Caco-2 (cell line): ENCODE measurements around the gene BHLHA9. TPM values are rescaled to one million over a fixed set of nuclear protein-coding genes. Genes with fewer than 3 reads are reported as not detected.

ENCODE experiments used
- BruUV-seq: library from RNA; stranded (reverse); fragments of 400-500 nt; replicated peaks from 2 replicates; lab custom pipeline; 2021; lab: Mats Ljungman, UMichigan
- CTCF ChIA-PET: fragments of 300-600 bp; sonication (Branson Sonifier 250); formaldehyde crosslinking; loops from one replicate; lab custom pipeline; 2022; ENCODE audit warnings: antibody characterized with exemption; lab: Charles Lee
- POLR2A ChIA-PET: fragments of 300-600 bp; sonication (Branson Sonifier 250); formaldehyde crosslinking; loops from one replicate; lab custom pipeline; 2022; ENCODE audit warnings: antibody characterized with exemption; lab: Charles Lee
- DNase-seq, 2 experiments: peaks; one replicate each; pipeline versions ENCODE4 v3.0.0 to v3.0.0-alpha.2; 2020 to 2022
- H3K27me3 ChIP-seq: replicated peaks from 2 replicates; pipeline ENCODE4 v1.6.0; 2011; ENCODE audit warnings: low read length; ENCODE audit not compliant: control insufficient read depth, insufficient read depth
- H3K36me3 ChIP-seq: 2 replicates; pipeline ENCODE4 v1.5.1; 2011; ENCODE audit warnings: low read length; ENCODE audit not compliant: control insufficient read depth, insufficient read depth
- H3K4me1 ChIP-seq: fragments of 250-450 bp; sonication (Bioruptor Pico); 2 replicates; pipeline ENCODE4 v1.5.1; 2020; ENCODE audit warnings: mild to moderate bottlenecking
- H3K4me3 ChIP-seq: 2 replicates; pipeline ENCODE4 v1.5.1; 2011; ENCODE audit warnings: low read depth, mild to moderate bottlenecking, control low read depth, low read length
- H3K9me3 ChIP-seq: fragments of 250-450 bp; sonication (Bioruptor Pico); 2 replicates; pipeline ENCODE4 v1.5.1; 2020; ENCODE audit warnings: mild to moderate bottlenecking, moderate library complexity
- H3K27ac Mint-ChIP-seq: one replicate; pipeline ENCODE4 v1.8.0; 2022; ENCODE audit warnings: mixed read lengths; ENCODE audit not compliant: unreplicated experiment
- H3K27me3 Mint-ChIP-seq: one replicate; pipeline ENCODE4 v1.8.0; 2022; ENCODE audit warnings: mixed read lengths; ENCODE audit not compliant: insufficient read depth, unreplicated experiment
- H3K36me3 Mint-ChIP-seq: one replicate; pipeline ENCODE4 v1.8.0; 2022; ENCODE audit warnings: mild to moderate bottlenecking, mixed read lengths; ENCODE audit not compliant: insufficient read depth, unreplicated experiment
- H3K4me1 Mint-ChIP-seq: one replicate; pipeline ENCODE4 v1.8.0; 2022; ENCODE audit warnings: low read depth, mixed read lengths; ENCODE audit not compliant: unreplicated experiment
- H3K4me3 Mint-ChIP-seq: one replicate; pipeline ENCODE4 v1.8.0; 2022; ENCODE audit warnings: mild to moderate bottlenecking, moderate library complexity, mixed read lengths; ENCODE audit not compliant: unreplicated experiment
- H3K9me3 Mint-ChIP-seq: one replicate; pipeline ENCODE4 v1.8.0; 2022; ENCODE audit warnings: mixed read lengths; ENCODE audit not compliant: unreplicated experiment
- intact Hi-C: fragments of 100-400 bp; cut with micrococcal nuclease; formaldehyde crosslinking; loops from one replicate; pipeline ENCODE4 v1.10.0; 2022; ENCODE audit not compliant: unreplicated experiment
- total RNA-seq: library from RNA; stranded (reverse); gene quantifications from 2 replicates; pipeline ENCODE4 v1.2.3, GENCODE V29; 2022
- TF ChIP-seq, protein P1 (sequence below), 2 experiments: fragments of 200-600 bp in 1 of 2; IDR thresholded peaks; 1 replicate in 1 of 2; 2 replicates in 1 of 2; pipeline versions ENCODE4 v1.5.1 to v1.8.0; 2011 to 2022; ENCODE audit warnings: antibody characterized with exemption in 1 of 2, control low read depth in 1 of 2, inconsistent platforms in 1 of 2, low read depth in 1 of 2, low read length in 1 of 2, mild to moderate bottlenecking in 1 of 2, moderate library complexity in 1 of 2; ENCODE audit not compliant: insufficient read depth in 1 of 2, severe bottlenecking in 1 of 2, unreplicated experiment in 1 of 2

Gene BHLHA9
- total RNA-seq, 1 experiment from 2014 or later = not detected

DNA sequence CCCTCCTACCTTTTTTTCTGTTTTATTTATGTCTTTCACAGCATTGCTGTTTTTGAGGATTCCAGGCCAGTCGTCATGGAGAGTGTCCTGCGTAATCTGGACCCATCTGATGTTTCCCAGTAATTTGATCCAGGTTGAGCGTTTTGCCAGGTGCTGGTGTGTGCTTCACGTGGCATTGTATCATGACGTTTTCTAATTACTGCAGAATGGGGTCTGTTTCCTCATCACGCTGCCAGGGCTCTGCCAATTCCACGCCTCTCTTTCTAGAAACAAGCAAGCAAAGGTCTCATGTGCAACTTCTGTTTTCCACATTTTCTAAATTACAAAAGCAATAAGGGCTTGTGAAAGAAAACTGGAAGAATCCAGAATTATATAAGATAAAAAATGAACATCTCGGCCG, 28.3 kb upstream of the BHLHA9 start:
- no peak for DNase-seq
- H3K27me3 ChIP-seq = no peaks in the 10 kb centered on the region
- Mint-ChIP-seq H3K27me3 (no peaks in the 10 kb centered on the region), H3K4me1 (no peaks in the 10 kb centered on the region), H3K36me3 (peaks cover 10% of the 10 kb centered on the region), H3K27ac (no peak overlapping the region), H3K4me3 (no peak overlapping the region), H3K9me3 (no peaks in the 10 kb centered on the region)
- H3K4me3 ChIP-seq = no peak overlapping the region
- no peaks in the 10 kb centered on the region for H3K36me3 ChIP-seq
- TF ChIP-seq, protein P1, sequence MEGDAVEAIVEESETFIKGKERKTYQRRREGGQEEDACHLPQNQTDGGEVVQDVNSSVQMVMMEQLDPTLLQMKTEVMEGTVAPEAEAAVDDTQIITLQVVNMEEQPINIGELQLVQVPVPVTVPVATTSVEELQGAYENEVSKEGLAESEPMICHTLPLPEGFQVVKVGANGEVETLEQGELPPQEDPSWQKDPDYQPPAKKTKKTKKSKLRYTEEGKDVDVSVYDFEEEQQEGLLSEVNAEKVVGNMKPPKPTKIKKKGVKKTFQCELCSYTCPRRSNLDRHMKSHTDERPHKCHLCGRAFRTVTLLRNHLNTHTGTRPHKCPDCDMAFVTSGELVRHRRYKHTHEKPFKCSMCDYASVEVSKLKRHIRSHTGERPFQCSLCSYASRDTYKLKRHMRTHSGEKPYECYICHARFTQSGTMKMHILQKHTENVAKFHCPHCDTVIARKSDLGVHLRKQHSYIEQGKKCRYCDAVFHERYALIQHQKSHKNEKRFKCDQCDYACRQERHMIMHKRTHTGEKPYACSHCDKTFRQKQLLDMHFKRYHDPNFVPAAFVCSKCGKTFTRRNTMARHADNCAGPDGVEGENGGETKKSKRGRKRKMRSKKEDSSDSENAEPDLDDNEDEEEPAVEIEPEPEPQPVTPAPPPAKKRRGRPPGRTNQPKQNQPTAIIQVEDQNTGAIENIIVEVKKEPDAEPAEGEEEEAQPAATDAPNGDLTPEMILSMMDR (IDR thresholded peaks at IDR 0.05; ENCODE audit: insufficient read depth in 1 of 2, low read depth in 1 of 2, low read length in 1 of 2, severe bottlenecking in 1 of 2, unreplicated experiment in 1 of 2) = no peak
- ChIA-PET POLR2A (no interaction called here), CTCF (no interaction called here)
- no TSS peak for BruUV-seq
- intact Hi-C loops = no loop called here
- peaks cover 8% of the 10 kb centered on the region for H3K4me1 ChIP-seq
- no peaks in the 10 kb centered on the region for H3K9me3 ChIP-seq

DNA sequence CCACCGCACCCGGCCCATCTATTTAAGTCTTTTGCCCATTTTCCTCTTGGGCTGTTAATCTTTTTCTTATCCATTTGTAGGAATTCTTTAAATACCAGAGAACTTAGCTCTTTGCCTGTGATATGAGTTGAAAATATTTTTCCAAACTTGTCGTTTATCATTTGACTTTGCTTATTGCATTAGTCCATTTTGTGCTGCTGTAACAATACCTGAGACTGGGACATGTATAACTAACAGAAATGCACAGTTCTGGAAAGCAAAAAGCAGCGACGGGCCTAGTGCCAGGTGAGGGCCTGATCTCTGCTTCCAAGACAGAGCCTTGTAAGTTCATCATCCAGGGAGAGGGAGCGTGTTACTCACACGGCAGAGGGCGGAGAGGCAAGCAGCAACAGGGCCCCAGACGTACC, 25.6 kb upstream of the BHLHA9 start:
- DNase-seq = no peak
- Histone ChIP-seq H3K36me3 (no peaks in the 10 kb centered on the region), H3K4me3 (no peak overlapping the region), H3K4me1 (peaks cover 8% of the 10 kb centered on the region), H3K27me3 (no peaks in the 10 kb centered on the region), H3K9me3 (peaks cover 7% of the 10 kb centered on the region)
- Mint-ChIP-seq H3K27me3 (no peaks in the 10 kb centered on the region), H3K9me3 (no peaks in the 10 kb centered on the region), H3K4me1 (no peaks in the 10 kb centered on the region), H3K36me3 (peaks cover 10% of the 10 kb centered on the region), H3K4me3 (no peak overlapping the region), H3K27ac (peak overlapping the region; percentile 25)
- intact Hi-C loops = no loop called here
- BruUV-seq = no TSS peak
- ChIA-PET CTCF (no interaction called here), POLR2A (no interaction called here)
- TF ChIP-seq, protein P1 (IDR thresholded peaks at IDR 0.05; ENCODE audit: insufficient read depth in 1 of 2, low read depth in 1 of 2, low read length in 1 of 2, severe bottlenecking in 1 of 2, unreplicated experiment in 1 of 2) = no peak

DNA sequence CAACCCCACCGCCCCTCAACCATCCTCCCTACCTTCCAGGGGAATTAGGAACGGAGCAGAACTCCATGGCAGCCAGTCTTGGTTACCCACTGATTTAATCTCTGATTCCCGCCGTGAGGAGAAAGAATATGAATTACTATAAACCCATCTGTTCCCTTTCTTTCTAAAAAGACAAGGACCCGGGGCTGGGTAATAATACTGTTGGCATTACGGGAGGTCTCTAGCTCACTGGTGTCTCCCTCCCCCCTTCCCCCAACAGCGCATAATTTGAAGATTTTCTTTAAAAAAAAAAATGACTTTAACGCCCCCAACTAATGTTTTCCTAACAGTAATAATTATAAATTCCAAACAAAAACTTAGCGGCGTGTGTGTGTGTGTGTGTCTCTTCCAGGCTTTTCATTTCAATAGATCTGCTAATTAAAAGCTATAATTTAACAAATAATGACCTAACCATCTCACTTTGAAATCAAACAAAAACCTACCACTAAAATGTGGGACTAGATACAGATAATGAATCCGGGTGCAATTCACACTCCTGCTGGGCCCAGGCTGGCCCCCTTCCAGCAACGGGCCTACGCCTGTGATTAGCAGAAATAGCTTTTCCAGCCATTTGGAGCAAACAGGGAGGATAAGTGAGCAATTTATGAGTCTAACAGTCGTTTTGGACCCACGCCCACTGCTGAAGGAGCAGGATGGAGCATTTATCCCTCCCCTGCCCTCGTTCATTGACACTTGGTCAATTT, 18.2 kb upstream of the BHLHA9 start:
- intact Hi-C loops = no loop called here
- TF ChIP-seq, protein P1 (IDR thresholded peaks at IDR 0.05; ENCODE audit: insufficient read depth in 1 of 2, low read depth in 1 of 2, low read length in 1 of 2, severe bottlenecking in 1 of 2, unreplicated experiment in 1 of 2) = no peak
- Mint-ChIP-seq H3K4me1 (no peaks in the 10 kb centered on the region), H3K9me3 (no peaks in the 10 kb centered on the region), H3K27ac (peak overlapping the region; percentile 57), H3K36me3 (peaks cover 5% of the 10 kb centered on the region), H3K27me3 (no peaks in the 10 kb centered on the region), H3K4me3 (no peak overlapping the region)
- BruUV-seq = no TSS peak
- no peaks in the 10 kb centered on the region for H3K4me1 ChIP-seq
- ChIA-PET CTCF (no interaction called here), POLR2A (no interaction called here)
- H3K4me3 ChIP-seq = no peak overlapping the region
- no peak for DNase-seq
- peaks cover 7% of the 10 kb centered on the region for H3K9me3 ChIP-seq
- H3K27me3 ChIP-seq = no peaks in the 10 kb centered on the region
- no peaks in the 10 kb centered on the region for H3K36me3 ChIP-seq
